ENCODE results near the gene SBNO2. TPM values are rescaled to one million over a fixed set of nuclear protein-coding genes. Genes with fewer than 3 reads are reported as not detected.
A peak's percentile ranks its signal among the peaks of the same experiment; 100 is the strongest.

The SBNO2 gene
- total and polyA plus RNA-seq, 9 of the 15 experiments (the other 6 are each of a cell fraction or from before 2014, with no cell fraction given): 0.01 to 46.2 (median 6.7) TPM

- no peak for TF ChIP-seq ZNF384 (IDR thresholded peaks at IDR 0.05; ENCODE audit: low read depth, low read length)
- TF ChIP-seq HCFC1 (IDR thresholded peaks at IDR 0.05; ENCODE audit: low read depth, low read length): no peak
- TF ChIP-seq NCOA4 (IDR thresholded peaks at IDR 0.05; ENCODE audit: partially characterized antibody): no peak
- TF ChIP-seq PYGO2 (tag; IDR thresholded peaks at IDR 0.05): no peak
- TF ChIP-seq MAZ (CRISPR knock-in tag; conservative IDR thresholded peaks at IDR 0.05 in 1 of 2, IDR thresholded peaks at IDR 0.05 in 1 of 2): no peak
- TF ChIP-seq ZBTB8A (IDR thresholded peaks at IDR 0.05; ENCODE audit: partially characterized antibody): no peak
- TF ChIP-seq STAG1 (CRISPR knock-in tag; IDR thresholded peaks at IDR 0.05; ENCODE audit: borderline replicate concordance): peak; percentile 7; the same call in 1 of the 2 replicates
- TF ChIP-seq MLLT1 (IDR thresholded peaks at IDR 0.05): peak in 1 of 2 experiments; percentile 35; a peak in 1 of 4 replicates
- TF ChIP-seq ATF7 (IDR thresholded peaks at IDR 0.05): no peak
- TF ChIP-seq EGR1 (conservative IDR thresholded peaks at IDR 0.05): no peak
- TF ChIP-seq FOXK1 (CRISPR knock-in tag; IDR thresholded peaks at IDR 0.05; ENCODE audit: borderline replicate concordance): 0 out of 2 replicates have a peak, but pooled peaks have one; percentile 12
- TF ChIP-seq ZNF395 (CRISPR knock-in tag; IDR thresholded peaks at IDR 0.05): no peak
- no peak for TF ChIP-seq NELFE (IDR thresholded peaks at IDR 0.05; ENCODE audit: insufficient read depth, insufficient read length)
- TF ChIP-seq TSC22D4 (tag; IDR thresholded peaks at IDR 0.05): no peak
- no peak for TF ChIP-seq HNRNPK (IDR thresholded peaks at IDR 0.05; ENCODE audit: low read depth, low read length, poor library complexity, severe bottlenecking)
- peak; percentile 37; the same call in 1 of the 2 replicates for TF ChIP-seq ATF4 (CRISPR knock-in tag; IDR thresholded peaks at IDR 0.05)
- TF ChIP-seq STAT5B (CRISPR knock-in tag; IDR thresholded peaks at IDR 0.05): no peak
- TF ChIP-seq CREB3L1 (IDR thresholded peaks at IDR 0.05; ENCODE audit: borderline replicate concordance, low read depth): no peak
- no peak; the same call in 1 of the 2 replicates for TF ChIP-seq ZNF740 (CRISPR knock-in tag; IDR thresholded peaks at IDR 0.05)
- TF ChIP-seq ZNF740 (tag; IDR thresholded peaks at IDR 0.05): no peak
Measured at GRCh38 chr19:1206864-1207450, 32.9 kb upstream of the SBNO2 start (continued).
